Coronary artery (tissue), 2 donors: Measurements from ENCODE around the gene IL24.

Experiments used
- DNase-seq: peaks from one replicate; pipeline ENCODE4 v3.0.0-alpha.2; 2017; ENCODE audit warnings: low spot score
- H3K27ac ChIP-seq, 2 donors: fragments of 200-600 bp; sonication (generic); one replicate each; pipeline ENCODE4 v1.5.1; 2016 to 2019
- H3K4me3 ChIP-seq: fragments of 200-600 bp; sonication (generic); 2 replicates; pipeline ENCODE4 v1.5.1; 2016; ENCODE audit warnings: mild to moderate bottlenecking, moderate library complexity
- CTCF ChIP-seq: fragments of 200-600 bp; sonication (generic); IDR thresholded peaks from one replicate; pipeline ENCODE4 v1.5.1; 2019; ENCODE audit warnings: antibody characterized with exemption

Gene IL24

GRCh38 chr1:206937425-206937824 is 40.2 kb downstream of the IL24 start:
- no peak for TF ChIP-seq CTCF
- Histone ChIP-seq H3K4me3 (no peak overlapping the region), H3K27ac (no peak overlapping the region)
- no peak for DNase-seq

- no peak for DNase-seq
- no peak for TF ChIP-seq CTCF
- H3K27ac ChIP-seq, result no peak overlapping the region
- H3K4me3 ChIP-seq, result no peak overlapping the region
These were observed 41.9 kb downstream of the IL24 start for GRCh38 chr1:206939131-206939530.

GRCh38 chr1:206939841-206940587 is 42.8 kb downstream of the IL24 start:
- Histone ChIP-seq H3K4me3 (no peak overlapping the region), H3K27ac (no peak overlapping the region)
- no peak for DNase-seq
- TF ChIP-seq CTCF, result no peak

- H3K27ac ChIP-seq, result no peak overlapping the region
- DNase-seq, result no peak
- no peak overlapping the region for H3K4me3 ChIP-seq
- TF ChIP-seq CTCF, result no peak
These were observed 43.3 kb downstream of the IL24 start for GRCh38 chr1:206940588-206940936.

GRCh38 chr1:206941766-206942418 is 44.6 kb downstream of the IL24 start:
- DNase-seq, result no peak
- no peak for TF ChIP-seq CTCF
- H3K4me3 ChIP-seq, result no peak overlapping the region
- no peak overlapping the region for H3K27ac ChIP-seq

GRCh38 chr1:206944703-206945102 is 47.5 kb downstream of the IL24 start:
- Histone ChIP-seq H3K4me3 (no peak overlapping the region), H3K27ac (no peak overlapping the region)

More at GRCh38 chr1:206944703-206945102, 47.5 kb downstream of the IL24 start:
- DNase-seq, result no peak
- TF ChIP-seq CTCF, result no peak
